Stomach smooth muscle (tissue), 2 donors: Measurements from ENCODE around the gene CCDC116.

Experiments
- H3K27ac ChIP-seq: one replicate; pipeline ENCODE4 v1.7.0; 2013; ENCODE audit warnings: mild to moderate bottlenecking, low read length, inconsistent platforms
- H3K27me3 ChIP-seq, 2 donors: one replicate each; pipeline ENCODE4 v1.7.0; 2013; ENCODE audit warnings: low read length in 2 of 2; ENCODE audit not compliant: insufficient read depth in 2 of 2, control insufficient read depth in 1 of 2
- H3K36me3 ChIP-seq, 2 donors: one replicate each; pipeline ENCODE4 v1.7.0; 2013; ENCODE audit warnings: low read length in 2 of 2; ENCODE audit not compliant: control insufficient read depth in 2 of 2, insufficient read depth in 2 of 2
- H3K4me1 ChIP-seq: one replicate; pipeline ENCODE4 v1.7.0; 2013; ENCODE audit warnings: low read length; ENCODE audit not compliant: control insufficient read depth, insufficient read depth
- H3K4me3 ChIP-seq, 2 donors: one replicate each; pipeline ENCODE4 v1.7.0; 2013; ENCODE audit warnings: low read length in 2 of 2
- H3K9ac ChIP-seq, 2 donors: one replicate each; pipeline ENCODE4 v1.7.0; 2013; ENCODE audit warnings: low read length in 2 of 2, mild to moderate bottlenecking in 1 of 2
- H3K9me3 ChIP-seq, 2 donors: one replicate each; pipeline ENCODE4 v1.7.0; 2013; ENCODE audit warnings: low read length in 2 of 2; ENCODE audit not compliant: control insufficient read depth in 2 of 2
- donor health status: healthy.
- donor health status: Pancreatic carcinoma.

CCDC116 gene

GRCh38 chr22:21657360-21658032, 24.9 kb downstream of the CCDC116 start:
- Histone ChIP-seq H3K4me1 (peaks cover 9% of the 10 kb centered on the region), H3K9ac (no peak overlapping the region), H3K36me3 (no peaks in the 10 kb centered on the region), H3K27me3 (peaks cover 17 to 18% of the 10 kb centered on the region in 2 donors), H3K4me3 (peak overlapping the region; percentile 57 to 67), H3K27ac (no peak overlapping the region), H3K9me3 (no peaks in the 10 kb centered on the region)

GRCh38 chr22:21659864-21660525, 27.4 kb downstream of the CCDC116 start:
- Histone ChIP-seq H3K4me1 (peaks cover 6% of the 10 kb centered on the region), H3K36me3 (no peaks in the 10 kb centered on the region), H3K9me3 (no peaks in the 10 kb centered on the region), H3K27ac (no peak overlapping the region), H3K4me3 (no peak overlapping the region), H3K9ac (no peak overlapping the region), H3K27me3 (peaks cover 17% of the 10 kb centered on the region in 2 donors)

DNA sequence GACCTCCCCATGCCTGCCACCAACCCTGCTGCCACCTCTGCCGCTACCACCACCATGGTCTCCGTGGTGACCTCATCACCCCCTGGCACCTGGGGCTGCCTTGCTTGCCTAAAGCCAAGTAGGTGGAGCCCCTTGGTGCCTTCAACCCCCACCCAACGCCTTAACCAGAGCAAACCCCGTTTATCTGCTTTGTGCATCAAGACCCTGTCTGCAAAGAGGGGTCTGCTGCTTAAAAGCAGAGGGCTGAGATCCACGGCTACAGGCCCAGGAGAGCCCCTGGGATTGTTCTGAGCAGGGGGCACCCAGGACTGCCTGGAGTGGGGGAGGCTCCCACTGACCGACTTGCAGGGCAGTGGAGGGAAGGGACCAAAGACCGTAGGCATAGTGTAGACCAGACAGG, 28.3 kb downstream of the CCDC116 start:
- Histone ChIP-seq H3K36me3 (no peaks in the 10 kb centered on the region), H3K27ac (no peak overlapping the region), H3K9ac (no peak overlapping the region), H3K9me3 (no peaks in the 10 kb centered on the region), H3K4me3 (no peak overlapping the region), H3K27me3 (peaks cover 17% of the 10 kb centered on the region in 2 donors), H3K4me1 (peaks cover 9% of the 10 kb centered on the region)

DNA sequence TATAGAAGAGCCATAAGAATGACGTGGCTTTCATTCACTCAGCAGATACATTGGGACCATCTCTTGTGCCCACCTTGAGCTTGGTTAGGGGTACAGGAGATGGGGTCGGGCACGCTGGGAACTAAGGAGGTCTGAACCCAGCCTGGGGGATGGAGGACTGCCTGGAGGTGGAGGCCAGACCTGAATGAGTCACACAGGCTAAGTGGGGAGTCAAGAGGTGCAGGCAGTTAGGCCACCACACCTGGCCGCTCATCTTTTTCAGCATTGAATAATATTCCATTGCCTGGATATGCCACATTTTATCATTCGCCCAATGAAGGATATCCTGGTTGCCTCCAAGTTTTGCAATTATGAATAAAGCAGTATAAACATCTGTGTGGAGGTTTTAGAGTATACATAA, 29.4 kb downstream of the CCDC116 start:
- Histone ChIP-seq H3K4me3 (no peak overlapping the region), H3K4me1 (peaks cover 13% of the 10 kb centered on the region), H3K9me3 (no peaks in the 10 kb centered on the region), H3K27me3 (peaks cover 11 to 13% of the 10 kb centered on the region in 2 donors), H3K36me3 (no peaks in the 10 kb centered on the region), H3K9ac (no peak overlapping the region), H3K27ac (no peak overlapping the region)

GRCh38 chr22:21663738-21664137, 31.2 kb downstream of the CCDC116 start:
- Histone ChIP-seq H3K9ac (no peak overlapping the region), H3K4me3 (no peak overlapping the region), H3K27ac (no peak overlapping the region), H3K9me3 (no peaks in the 10 kb centered on the region), H3K27me3 (peaks cover 0 to 5% of the 10 kb centered on the region in 2 donors), H3K4me1 (peaks cover 7% of the 10 kb centered on the region), H3K36me3 (no peaks in the 10 kb centered on the region)

GRCh38 chr22:21665047-21665851, 32.7 kb downstream of the CCDC116 start:
- Histone ChIP-seq H3K4me1 (peaks cover 7% of the 10 kb centered on the region), H3K27me3 (peaks cover 0 to 2% of the 10 kb centered on the region in 2 donors), H3K9me3 (no peaks in the 10 kb centered on the region), H3K4me3 (peak overlapping the region; percentile 67 to 94), H3K36me3 (no peaks in the 10 kb centered on the region), H3K27ac (peak overlapping the region; percentile 86), H3K9ac (peak overlapping the region; percentile 29 to 62)

GRCh38 chr22:21666786-21667185, 34.2 kb downstream of the CCDC116 start:
- Histone ChIP-seq H3K27me3 (no peaks in the 10 kb centered on the region), H3K27ac (no peak overlapping the region), H3K9ac (peak overlapping the region in 1 of 2 donors; percentile 62), H3K4me3 (peak overlapping the region; percentile 67 to 94), H3K4me1 (peaks cover 7% of the 10 kb centered on the region), H3K36me3 (peaks cover 10 to 11% of the 10 kb centered on the region in 2 donors), H3K9me3 (no peaks in the 10 kb centered on the region)

DNA sequence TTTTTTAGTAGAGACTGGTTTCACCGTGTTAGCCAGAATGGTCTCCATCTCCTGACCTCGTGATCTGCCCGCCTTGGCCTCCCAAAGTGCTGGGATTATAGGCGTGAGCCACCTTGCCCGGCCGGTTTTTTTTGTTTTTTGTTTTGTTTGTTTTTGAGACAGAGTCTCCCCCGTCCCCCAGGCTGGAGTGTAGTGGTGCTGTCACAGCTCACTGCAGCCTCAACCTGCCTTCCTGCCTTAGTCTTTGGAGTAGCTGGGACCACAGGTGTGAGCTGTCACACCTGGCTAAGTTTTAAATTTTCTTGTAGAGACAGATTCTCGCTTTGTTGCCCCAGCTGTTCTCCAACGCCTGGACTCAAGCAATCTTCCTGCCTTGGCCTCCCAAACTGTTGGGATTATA, 36.5 kb downstream of the CCDC116 start:
- peaks cover 25 to 27% of the 10 kb centered on the region in 2 donors for H3K36me3 ChIP-seq
- no peak overlapping the region for H3K9ac ChIP-seq
- H3K27me3 ChIP-seq = no peaks in the 10 kb centered on the region
- no peaks in the 10 kb centered on the region for H3K9me3 ChIP-seq
- H3K4me3 ChIP-seq = no peak overlapping the region
- H3K27ac ChIP-seq = no peak overlapping the region
- peaks cover 7% of the 10 kb centered on the region for H3K4me1 ChIP-seq

GRCh38 chr22:21672107-21672629, 39.6 kb downstream of the CCDC116 start:
- Histone ChIP-seq H3K27ac (no peak overlapping the region), H3K9ac (no peak overlapping the region), H3K9me3 (no peaks in the 10 kb centered on the region), H3K4me1 (no peaks in the 10 kb centered on the region), H3K27me3 (no peaks in the 10 kb centered on the region), H3K4me3 (no peak overlapping the region), H3K36me3 (peaks cover 38 to 39% of the 10 kb centered on the region in 2 donors)

DNA sequence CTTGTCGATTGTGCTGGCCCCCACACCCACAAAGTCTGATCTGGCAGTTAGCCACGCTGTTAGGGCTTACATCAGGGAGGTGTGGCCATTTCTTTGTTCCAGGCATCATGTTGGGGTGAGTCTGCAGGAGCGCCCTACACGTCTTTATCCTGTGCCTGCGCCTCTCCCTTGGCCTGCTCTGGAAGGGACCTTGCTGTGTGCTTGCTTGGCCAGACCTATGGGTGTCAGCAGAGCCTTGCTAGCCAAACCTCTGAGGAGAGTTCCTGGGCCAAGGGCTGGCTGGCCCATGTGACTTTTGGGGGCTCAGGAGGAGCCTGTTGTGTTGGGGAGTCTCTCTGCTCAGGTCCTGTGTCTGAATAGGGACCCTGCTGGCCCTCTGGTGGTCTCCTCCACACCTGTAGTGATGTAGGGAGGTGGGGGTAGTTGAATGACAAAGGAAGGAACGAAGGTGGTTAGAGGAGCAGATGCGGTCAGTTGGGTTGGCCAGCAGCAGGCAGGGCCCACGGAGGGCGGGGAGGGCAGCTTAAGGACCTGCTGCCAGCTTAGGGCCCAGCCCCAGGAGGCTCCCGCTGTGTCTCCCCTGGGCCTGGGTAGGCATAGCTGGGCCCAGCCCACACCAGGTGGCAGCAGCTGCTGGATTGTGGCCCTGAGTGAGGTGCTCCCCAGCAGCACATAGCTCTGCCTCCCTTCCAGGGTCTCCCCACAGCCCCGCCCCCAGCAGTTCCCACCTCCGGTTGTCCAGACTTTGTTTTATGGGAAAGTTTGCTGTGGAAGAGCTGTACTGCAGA, 41.2 kb downstream of the CCDC116 start:
- H3K9ac ChIP-seq = no peak overlapping the region
- no peak overlapping the region for H3K27ac ChIP-seq

More for the DNA sequence above, 41.2 kb downstream of the CCDC116 start:
- no peaks in the 10 kb centered on the region for H3K9me3 ChIP-seq
- H3K4me3 ChIP-seq = no peak overlapping the region
- peaks cover 38 to 39% of the 10 kb centered on the region in 2 donors for H3K36me3 ChIP-seq
- H3K27me3 ChIP-seq = no peaks in the 10 kb centered on the region
- no peaks in the 10 kb centered on the region for H3K4me1 ChIP-seq
